ENCODE data around the gene TXNDC15. TPM values are rescaled to one million over a fixed set of nuclear protein-coding genes. Genes with fewer than 3 reads are reported as not detected.
"Not testable (repeated sequence)": the region's sequence is repeated elsewhere in the genome, so short reads cannot be mapped to it uniquely, and the experiment has no call there.

Gene TXNDC15
- total RNA-seq, 4 donors from 2014 or later = 37.0 to 81.1 (median 59.6) TPM

- H3K27ac ChIP-seq = peak overlapping the region; percentile 85 to 99 (median 96)
- intact Hi-C loops (cut with DNase I; ENCODE audit: low total_unique reads) (loop anchor here (1.0 kb wide), 3 partner anchors 31 to 273 kb away; partner anchors contain the start of genes SAR1B and TXNDC15), in situ Hi-C loops (cut with MboI; ENCODE audit: low sequenced_read_pairs in 4 of 4) (loop anchor here in 2 of 4 donors (5.0 to 25.0 kb wide), 2 partner anchors 58 to 143 kb away; partner anchors contain the start of genes C5orf24 (in 2 of the 2) and DDX46 (in 1 of the 2))
- H3K27me3 ChIP-seq = no peaks in the 10 kb centered on the region
- H3K9me3 ChIP-seq = no peaks in the 10 kb centered on the region
- peak; percentile 57 to 70 for DNase-seq
- peaks cover 0 to 5% of the 10 kb centered on the region in 2 donors for H3K4me1 ChIP-seq
- ATAC-seq = peak; percentile 73 to 76
- H3K36me3 ChIP-seq = peaks cover 0 to 4% of the 10 kb centered on the region in 2 donors
- peak overlapping the region; percentile 77 to 94 (median 87) for H3K4me3 ChIP-seq
- TF ChIP-seq POLR2A (IDR thresholded peaks at IDR 0.05) (peak in 1 of 2 donors; percentile 22), CTCF (IDR thresholded peaks at IDR 0.05 in 4 of 5, conservative IDR thresholded peaks at IDR 0.05 in 1 of 5) (peak; percentile 73 to 83 (median 76))
Measured at GRCh38 chr5:134905246-134905996, 31.2 kb downstream of the TXNDC15 start.

- ATAC-seq (no peak), DNase-seq (no peak)
- Histone ChIP-seq H3K4me3 (no peak overlapping the region), H3K27me3 (no peaks in the 10 kb centered on the region), H3K4me1 (peaks cover 0 to 5% of the 10 kb centered on the region in 2 donors), H3K27ac (peak overlapping the region in 3 of 4 donors; percentile 13 to 98 (median 93)), H3K9me3 (no peaks in the 10 kb centered on the region), H3K36me3 (peaks cover 0 to 18% of the 10 kb centered on the region in 2 donors)
- intact Hi-C loops (cut with DNase I; ENCODE audit: low total_unique reads) = no loop called here
- TF ChIP-seq CTCF (IDR thresholded peaks at IDR 0.05 in 4 of 5, conservative IDR thresholded peaks at IDR 0.05 in 1 of 5) = no peak
- TF ChIP-seq POLR2A (IDR thresholded peaks at IDR 0.05) = no peak
- in situ Hi-C loops (cut with MboI; ENCODE audit: low sequenced_read_pairs in 4 of 4) = loop anchor here in 2 of 4 donors (5.0 to 25.0 kb wide), 2 partner anchors 60 to 145 kb away; partner anchors contain the start of genes C5orf24 (in 2 of the 2) and DDX46 (in 1 of the 2)
Measured at GRCh38 chr5:134906811-134907210, 32.6 kb downstream of the TXNDC15 start.

GRCh38 chr5:134910752-134911151, 36.6 kb downstream of the TXNDC15 start:
- intact Hi-C loops (cut with DNase I; ENCODE audit: low total_unique reads); H3K27ac ChIP-seq; H3K27me3 ChIP-seq; H3K4me3 ChIP-seq; DNase-seq; H3K4me1 ChIP-seq; ATAC-seq; H3K9me3 ChIP-seq: not testable (repeated sequence)
- in situ Hi-C loops (cut with MboI; ENCODE audit: low sequenced_read_pairs in 4 of 4) = loop anchor here in 1 of 4 donors (25.0 kb wide), 1 partner anchor 148 kb away; the partner anchor contains the start of gene DDX46
- peaks cover 0 to 43% of the 10 kb centered on the region in 2 donors for H3K36me3 ChIP-seq

- no peaks in the 10 kb centered on the region for H3K27me3 ChIP-seq
- ATAC-seq (no peak), DNase-seq (no peak)
- intact Hi-C loops (cut with DNase I; ENCODE audit: low total_unique reads) (no loop called here), in situ Hi-C loops (cut with MboI; ENCODE audit: low sequenced_read_pairs in 4 of 4) (loop anchor here in 1 of 4 donors (25.0 kb wide), 1 partner anchor 149 kb away; the partner anchor contains the start of gene DDX46)
- peaks cover 0 to 47% of the 10 kb centered on the region in 2 donors for H3K36me3 ChIP-seq
- TF ChIP-seq CTCF (IDR thresholded peaks at IDR 0.05 in 4 of 5, conservative IDR thresholded peaks at IDR 0.05 in 1 of 5) (no peak), POLR2A (IDR thresholded peaks at IDR 0.05) (no peak)
- H3K27ac ChIP-seq = peak overlapping the region in 2 of 4 donors; percentile 25 to 55
- no peak overlapping the region for H3K4me3 ChIP-seq
- H3K9me3 ChIP-seq = no peaks in the 10 kb centered on the region
- peaks cover 0 to 6% of the 10 kb centered on the region in 2 donors for H3K4me1 ChIP-seq
Measured at GRCh38 chr5:134911285-134912206, 37.4 kb downstream of the TXNDC15 start.
